ENCODE results near the gene BAIAP2L1.

- no peak for TF ChIP-seq EZH2 (IDR thresholded peaks at IDR 0.05; ENCODE audit: insufficient read depth, poor library complexity, severe bottlenecking)
- TF ChIP-seq EZH2phosphoT487 (IDR thresholded peaks at IDR 0.05; ENCODE audit: insufficient read depth, low read depth), result no peak
Observed at GRCh38 chr7:98291717-98292116, 109.2 kb downstream of the BAIAP2L1 start.

Measured in GM23248 (cell line).